PC-3 (cell line): ENCODE results near the gene RNF167.
A peak's percentile ranks its signal among the peaks of the same experiment; 100 is the strongest.

Experiments used
- CTCF ChIP-seq: fragments of 300-600 bp; sonication (generic); conservative IDR thresholded peaks from 2 replicates; pipeline ENCODE4 v1.5.1; 2017; ENCODE audit warnings: antibody characterized with exemption, low read depth, mild to moderate bottlenecking, low read length
- EZH2 ChIP-seq: fragments of 300-600 bp; sonication (generic); IDR thresholded peaks from one replicate; pipeline ENCODE4 v1.6.1; 2017; ENCODE audit warnings: antibody characterized with exemption, mild to moderate bottlenecking, low read length; ENCODE audit not compliant: unreplicated experiment
- EZH2phosphoT487 ChIP-seq: fragments of 300-600 bp; sonication (generic); IDR thresholded peaks from 2 replicates; pipeline ENCODE4 v1.6.1; 2018; ENCODE audit warnings: mild to moderate bottlenecking, antibody characterized with exemption, low read length, borderline replicate concordance

GRCh38 chr17:4908711-4909496 is 31.2 kb upstream of the RNF167 start:
- peak; percentile 71 for TF ChIP-seq CTCF
- no peak for TF ChIP-seq EZH2
- TF ChIP-seq EZH2phosphoT487 = no peak
